NCI-H1092 (cell line): ENCODE data around the gene GPRIN3.
A peak's percentile ranks its signal among the peaks of the same experiment; 100 is the strongest.
"Not testable (repeated sequence)": the region's sequence is repeated elsewhere in the genome, so short reads cannot be mapped to it uniquely, and the experiment has no call there.

Experiments
- DNase-seq: peaks from one replicate; lab custom pipeline; 2025; lab: John Stamatoyannopoulos, UW

GPRIN3 gene

DNA sequence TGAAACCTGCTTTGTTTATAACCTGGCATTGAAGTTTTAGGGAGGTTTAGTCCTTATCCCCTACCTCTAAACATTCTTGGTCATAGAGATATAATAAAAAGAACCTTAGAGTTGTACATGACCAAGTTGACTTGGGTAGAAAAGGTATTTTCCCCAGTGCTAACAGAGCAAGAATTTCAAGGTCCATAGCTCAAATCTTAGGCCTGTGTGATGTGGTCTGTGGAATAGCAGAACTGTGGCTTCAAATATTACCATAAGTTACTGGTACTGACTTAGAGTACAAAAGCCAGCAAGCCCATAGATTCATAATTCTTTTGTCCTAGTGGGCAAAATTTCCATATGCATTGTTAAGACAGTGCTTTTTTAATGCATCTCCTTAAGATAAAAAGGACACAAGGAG is 91.2 kb downstream of the GPRIN3 start:
- DNase-seq: no peak

DNA sequence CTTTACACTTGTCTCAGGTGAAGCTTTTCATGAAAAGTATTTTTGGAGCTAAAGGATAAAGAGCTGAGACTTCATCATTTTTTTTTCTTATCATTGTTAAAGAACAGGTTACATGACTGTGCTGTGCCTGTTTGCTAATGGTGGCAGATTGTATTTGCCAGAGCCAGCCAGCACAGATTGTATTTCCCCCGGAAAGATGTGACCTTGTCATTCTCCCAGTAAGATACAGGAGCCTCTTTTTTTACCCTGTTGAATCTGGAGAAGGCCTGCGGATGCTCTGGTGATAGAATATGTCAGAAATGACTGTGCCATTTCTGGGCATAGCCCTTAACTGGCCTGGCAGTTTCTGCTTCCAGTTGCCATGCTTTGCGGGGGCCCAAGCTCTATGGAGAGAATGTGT is 91.9 kb downstream of the GPRIN3 start:
- DNase-seq: no peak

DNA sequence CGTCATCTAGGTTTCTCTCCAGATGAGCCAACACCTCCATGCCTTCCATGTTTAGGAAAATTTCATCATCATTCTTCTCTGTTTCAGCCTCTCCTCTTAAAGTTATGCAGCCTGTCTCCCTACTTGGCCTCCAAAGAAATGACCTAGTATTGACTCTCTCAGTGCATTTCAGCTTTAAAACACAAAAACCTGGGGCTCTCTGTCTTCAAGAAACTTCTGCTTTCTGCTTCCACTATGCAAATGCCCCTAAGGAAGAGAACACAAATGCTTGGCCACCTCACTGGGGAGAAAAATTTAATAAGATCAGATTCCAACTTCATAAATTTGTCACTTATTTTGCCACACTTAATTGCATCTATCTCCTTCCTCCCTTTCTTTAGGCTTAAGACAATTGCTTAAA is 93.3 kb downstream of the GPRIN3 start:
- no peak for DNase-seq

DNA sequence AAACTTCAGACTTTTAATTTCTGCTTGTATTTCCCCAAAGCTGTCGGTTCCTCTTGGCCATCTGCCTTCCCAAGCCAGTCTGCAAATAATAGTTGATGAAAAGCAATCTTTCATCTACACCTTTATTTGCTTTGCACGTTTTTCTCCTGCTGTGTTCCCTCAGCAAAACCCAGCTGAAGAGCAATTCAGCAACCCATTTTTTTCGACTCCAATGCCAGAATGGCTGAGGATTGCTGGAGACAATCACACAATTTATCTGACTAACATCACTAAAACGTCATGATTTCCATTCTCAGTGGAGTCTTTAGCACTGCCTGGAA is 94.3 kb downstream of the GPRIN3 start:
- peak; percentile 4 for DNase-seq

DNA sequence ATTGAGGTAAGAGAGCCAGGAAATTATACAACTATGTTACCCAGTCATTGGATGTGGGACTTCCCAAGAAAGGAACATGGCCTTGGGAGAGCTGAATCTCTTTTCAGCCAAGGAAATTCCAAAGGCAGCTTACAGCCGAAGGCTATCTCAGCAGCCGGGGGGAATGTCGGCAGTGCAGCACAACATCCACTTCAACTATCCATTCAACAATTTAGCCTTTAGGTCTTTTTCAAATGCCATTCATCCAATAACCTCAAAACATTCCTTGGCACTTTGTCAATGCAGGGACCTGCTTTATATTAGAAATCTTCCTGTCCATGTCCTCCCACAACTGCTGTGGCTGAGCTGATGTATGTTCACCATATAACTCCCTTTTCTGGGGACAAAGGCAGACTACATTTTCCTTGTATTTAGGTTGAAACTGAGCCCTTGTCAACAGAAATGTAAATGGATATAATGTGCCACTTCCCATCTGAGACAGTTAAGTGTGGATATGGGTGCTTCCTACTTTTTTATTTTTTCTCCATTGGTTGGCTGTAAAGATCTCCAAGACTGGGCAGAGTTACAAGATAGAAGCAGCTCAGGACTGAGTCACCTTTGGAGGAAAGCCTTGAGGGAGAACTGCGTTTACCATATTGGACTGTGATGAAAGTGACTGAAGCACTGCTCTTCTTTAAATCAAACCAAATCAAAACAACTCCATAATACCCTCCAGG is 94.8 kb downstream of the GPRIN3 start:
- no peak for DNase-seq

DNA sequence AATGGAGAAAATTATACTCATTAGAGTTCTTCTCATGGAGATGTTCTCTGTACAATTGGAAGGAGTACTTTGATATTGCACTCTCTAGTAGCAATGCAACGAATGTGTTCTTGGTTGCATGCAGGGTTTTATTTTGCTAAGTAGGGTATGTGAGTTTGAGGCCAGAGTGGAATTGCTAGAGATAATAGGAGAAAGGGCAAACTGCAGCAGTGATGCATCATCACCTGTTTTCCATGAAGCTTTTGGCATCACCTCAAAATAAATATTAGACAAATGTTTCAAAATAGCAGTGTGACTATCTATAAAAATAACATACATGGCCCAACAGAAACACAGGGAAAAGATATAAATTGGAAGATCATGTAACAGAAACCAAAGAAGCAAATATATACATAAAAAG is 103.0 kb downstream of the GPRIN3 start:
- DNase-seq: no peak

DNA sequence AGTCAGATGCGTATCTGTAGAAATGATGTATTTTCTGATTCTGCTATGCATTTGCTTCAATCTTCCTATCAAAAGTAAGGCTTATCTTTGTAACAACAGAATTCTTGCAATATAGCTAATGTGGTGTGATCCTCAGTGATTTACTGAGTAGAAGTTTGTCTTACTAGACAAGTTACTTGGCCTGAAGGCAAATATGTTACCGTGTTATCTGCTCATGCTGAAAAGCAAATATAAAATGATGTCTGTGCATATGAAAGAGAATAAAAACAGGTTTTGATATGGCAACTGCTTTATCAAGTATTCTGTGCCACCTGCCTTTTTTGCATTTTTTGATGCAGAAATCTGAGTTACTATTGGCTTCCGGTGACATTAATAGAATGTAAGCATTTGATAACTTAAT is 103.7 kb downstream of the GPRIN3 start:
- DNase-seq: no peak

DNA sequence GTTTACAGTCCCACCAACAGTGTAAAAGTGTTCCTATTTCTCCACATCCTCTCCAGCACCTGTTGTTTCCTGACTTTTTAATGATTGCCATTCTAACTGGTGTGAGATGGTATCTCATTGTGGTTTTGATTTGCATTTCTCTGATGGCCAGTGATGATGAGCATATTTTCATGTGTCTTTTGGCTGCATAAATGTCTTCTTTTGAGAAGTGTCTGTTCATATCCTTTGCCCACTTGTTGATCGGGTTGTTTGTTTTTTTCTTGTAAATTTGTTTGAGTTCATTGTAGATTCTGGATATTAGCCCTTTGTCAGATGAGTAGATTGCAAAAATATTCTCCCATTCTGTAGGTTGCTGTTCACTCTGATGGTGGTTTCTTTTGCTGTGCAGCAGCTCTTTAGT is 108.2 kb downstream of the GPRIN3 start:
- not testable (repeated sequence) for DNase-seq

DNA sequence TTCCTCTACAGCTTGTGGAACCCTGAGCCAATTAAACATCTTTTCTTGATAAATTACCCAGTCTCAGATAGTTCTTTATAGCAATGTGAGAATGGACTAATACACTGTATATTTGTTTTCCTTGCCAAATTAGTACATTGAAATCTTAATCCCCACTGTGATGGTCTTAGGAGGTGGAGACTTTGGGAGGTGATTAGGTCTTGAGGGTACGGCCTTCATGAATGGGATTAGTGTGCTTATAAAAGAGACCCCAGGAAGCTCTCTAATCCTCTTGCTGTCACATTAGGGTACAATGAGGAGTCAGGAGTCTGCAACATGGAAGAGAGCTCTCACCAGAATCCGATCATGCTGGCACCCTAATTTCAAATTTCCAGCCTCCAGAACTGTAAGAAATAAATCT is 109.7 kb downstream of the GPRIN3 start:
- DNase-seq: no peak

DNA sequence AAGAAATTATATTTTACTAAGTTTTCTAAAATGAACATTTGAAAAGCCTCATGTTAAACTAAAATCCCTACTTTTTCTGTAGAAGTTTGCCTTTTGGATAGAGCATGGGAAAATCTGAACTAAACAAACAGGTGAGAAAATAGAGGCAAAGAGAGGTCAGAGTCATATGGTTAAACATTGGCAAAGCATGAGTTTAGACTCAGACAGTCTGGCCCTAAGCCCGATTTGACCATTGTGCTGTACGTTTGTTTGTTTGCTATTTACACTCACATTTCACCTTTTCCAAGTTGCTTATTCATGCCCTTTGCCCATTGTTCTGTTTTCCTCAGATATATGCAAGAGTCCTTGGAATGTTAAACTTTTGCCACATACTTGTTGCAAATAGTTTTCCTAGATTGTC is 110.9 kb downstream of the GPRIN3 start:
- no peak for DNase-seq

DNA sequence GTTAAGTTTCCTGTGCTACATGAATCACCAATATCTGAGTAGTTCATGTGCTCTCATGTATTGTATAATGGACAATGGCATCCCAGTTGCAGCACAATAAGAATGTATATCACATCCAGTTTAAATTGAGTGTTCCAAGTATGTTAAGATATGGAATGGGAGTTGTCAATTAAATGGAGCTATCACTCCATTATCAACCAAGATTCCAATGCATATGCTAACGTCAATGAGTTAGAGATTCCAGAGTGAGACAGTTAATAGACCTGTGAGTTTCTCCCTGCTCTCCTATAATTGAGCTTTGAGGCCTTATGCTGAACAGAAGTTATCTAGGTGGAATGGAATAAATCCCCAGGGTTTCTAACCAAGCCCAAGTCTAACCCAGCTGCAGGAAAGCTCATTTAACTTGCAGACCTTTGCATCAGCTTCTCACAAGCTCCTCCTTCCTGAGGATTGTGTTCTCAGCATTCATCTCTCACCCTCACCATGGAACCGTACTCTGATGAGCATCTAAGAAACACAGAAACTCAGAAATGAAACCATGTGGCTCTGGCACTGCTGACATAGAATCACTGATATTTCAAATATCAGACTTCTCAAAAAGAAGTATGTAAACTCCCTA is 111.4 kb downstream of the GPRIN3 start:
- DNase-seq: no peak

DNA sequence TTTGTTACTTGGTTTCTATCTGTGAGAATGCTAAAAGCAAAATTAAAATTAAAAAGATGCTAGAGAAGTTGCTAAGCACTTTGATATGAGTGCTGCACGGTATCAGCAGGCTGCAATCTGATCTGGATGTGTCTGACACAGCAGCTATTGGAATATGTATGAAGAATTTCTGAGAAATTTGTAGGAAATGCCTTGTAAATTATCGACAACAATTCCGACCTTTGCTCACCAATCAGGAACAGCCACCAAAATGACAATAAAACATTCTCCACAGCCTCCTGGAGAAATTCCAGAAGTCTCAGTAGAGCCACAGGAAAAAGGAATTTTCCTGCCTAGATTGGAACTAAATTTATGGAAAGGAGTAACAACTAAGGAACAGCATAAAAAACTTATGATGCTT is 113.8 kb downstream of the GPRIN3 start:
- no peak for DNase-seq
